Fibroblast of lung (primary cell): ENCODE data around the gene SLMAP. TPM values are rescaled to one million over a fixed set of nuclear protein-coding genes. Genes with fewer than 3 reads are reported as not detected.

Source experiments
- DNase-seq, 2 donors: peaks; one replicate each; pipeline versions ENCODE4 v3.0.0 to v3.0.0-alpha.2; 2010; ENCODE audit warnings: low read depth in 2 of 2
- H2AFZ ChIP-seq: 2 replicates; pipeline ENCODE4 v1.5.1; 2012; ENCODE audit warnings: low read length, control low read depth, inconsistent platforms
- H3K27ac ChIP-seq: 2 replicates; pipeline ENCODE4 v1.5.1; 2011; ENCODE audit warnings: low read length, control low read depth; ENCODE audit not compliant: insufficient read depth
- H3K27me3 ChIP-seq: 2 replicates; pipeline ENCODE4 v1.5.1; 2011; ENCODE audit warnings: mild to moderate bottlenecking, low read length; ENCODE audit not compliant: control insufficient read depth, insufficient read depth
- H3K36me3 ChIP-seq: 2 replicates; pipeline ENCODE4 v1.5.1; 2011; ENCODE audit warnings: low read length; ENCODE audit not compliant: control insufficient read depth, insufficient read depth
- H3K4me1 ChIP-seq: 2 replicates; pipeline ENCODE4 v1.5.1; 2011; ENCODE audit warnings: low read length; ENCODE audit not compliant: control insufficient read depth, insufficient read depth; ENCODE audit errors: extremely low read depth
- H3K4me2 ChIP-seq: 2 replicates; pipeline ENCODE4 v1.5.1; 2011; ENCODE audit warnings: low read length, control low read depth; ENCODE audit not compliant: insufficient read depth; ENCODE audit errors: extremely low read depth
- H3K4me3 ChIP-seq, 4 experiments: fragments of 200-600 bp in 1 of 4; sonication (generic) in 1 of 4; replicated peaks in 1 of 4; 2 replicates each; pipeline ENCODE4 v1.5.1; 2011 to 2016; ENCODE audit warnings: low read length in 4 of 4, low read depth in 3 of 4, mild to moderate bottlenecking in 3 of 4, control low read depth in 2 of 4, inconsistent platforms in 1 of 4, mixed read lengths in 1 of 4; ENCODE audit not compliant: insufficient read depth in 1 of 4; ENCODE audit errors: control extremely low read depth in 1 of 4
- H3K79me2 ChIP-seq: 2 replicates; pipeline ENCODE4 v1.5.1; 2012; ENCODE audit warnings: mild to moderate bottlenecking, low read length, inconsistent platforms; ENCODE audit not compliant: control insufficient read depth, insufficient read depth
- H3K9ac ChIP-seq: 2 replicates; pipeline ENCODE4 v1.5.1; 2011; ENCODE audit warnings: mild to moderate bottlenecking, low read length, control low read depth; ENCODE audit not compliant: insufficient read depth
- H3K9me3 ChIP-seq: 2 replicates; pipeline ENCODE4 v1.5.1; 2012; ENCODE audit warnings: low read depth, low read length; ENCODE audit not compliant: control insufficient read depth, insufficient read depth
- H4K20me1 ChIP-seq: 2 replicates; pipeline ENCODE4 v1.5.1; 2011; ENCODE audit warnings: low read length; ENCODE audit not compliant: control insufficient read depth, insufficient read depth; ENCODE audit errors: extremely low read depth
- CTCF ChIP-seq, 2 donors: IDR thresholded peaks in 1 of 2; conservative IDR thresholded peaks in 1 of 2; 1 replicate in 1 of 2; 2 replicates in 1 of 2; pipeline ENCODE4 v1.5.1; 2011 to 2012; ENCODE audit warnings: low read length in 2 of 2, control low read depth in 1 of 2, inconsistent platforms in 1 of 2, low read depth in 1 of 2, mild to moderate bottlenecking in 1 of 2
- EZH2 ChIP-seq: IDR thresholded peaks from 2 replicates; pipeline ENCODE4 v1.5.1; 2012; ENCODE audit warnings: low read length, control low read depth, mild to moderate bottlenecking; ENCODE audit errors: missing control alignments
- polyA plus RNA-seq, 2 donors: library from polyadenylated mRNA; depleted of rRNA in 1 of 2; stranded (reverse) in 1 of 2; unstranded in 1 of 2; fragments of >200 nt; gene quantifications; 2 replicates each; pipeline ENCODE4 v1.2.1, GENCODE V29; 2011 to 2012; ENCODE audit warnings: missing spikeins in 1 of 2
- total RNA-seq: library from RNA; depleted of rRNA; stranded (reverse); fragments of >200 nt; gene quantifications from 2 replicates; pipeline ENCODE4 v1.2.1, GENCODE V29; 2014

The SLMAP gene
- total and polyA plus RNA-seq, 2 donors (not counting 1 experiment from before 2014, with no cell fraction given), result 35.3 to 55.5 TPM

- Histone ChIP-seq H3K36me3 (no peaks in the 10 kb centered on the region), H3K9me3 (no peaks in the 10 kb centered on the region), H3K4me2 (no peak overlapping the region), H3K27me3 (no peaks in the 10 kb centered on the region), H3K27ac (no peak overlapping the region), H3K79me2 (no peaks in the 10 kb centered on the region), H4K20me1 (no peaks in the 10 kb centered on the region), H3K9ac (no peak overlapping the region), H3K4me3 (no peak overlapping the region), H3K4me1 (no peaks in the 10 kb centered on the region), H2AFZ (no peak overlapping the region)
- no peak for TF ChIP-seq CTCF (conservative IDR thresholded peaks at IDR 0.05 in 1 of 2, IDR thresholded peaks at IDR 0.05 in 1 of 2; ENCODE audit: low read depth in 1 of 2, low read length in 2 of 2)
- no peak for TF ChIP-seq EZH2
- no peak for DNase-seq
Observed at GRCh38 chr3:57939775-57940174, 183.7 kb downstream of the SLMAP start.

GRCh38 chr3:57942388-57942787, 186.3 kb downstream of the SLMAP start:
- Histone ChIP-seq H3K4me2 (no peak overlapping the region), H3K4me1 (no peaks in the 10 kb centered on the region), H3K9me3 (no peaks in the 10 kb centered on the region), H3K27me3 (no peaks in the 10 kb centered on the region), H2AFZ (no peak overlapping the region), H3K9ac (no peak overlapping the region), H3K36me3 (no peaks in the 10 kb centered on the region), H3K27ac (no peak overlapping the region), H3K79me2 (no peaks in the 10 kb centered on the region), H4K20me1 (no peaks in the 10 kb centered on the region), H3K4me3 (no peak overlapping the region)
- TF ChIP-seq EZH2, result no peak
- no peak for TF ChIP-seq CTCF (conservative IDR thresholded peaks at IDR 0.05 in 1 of 2, IDR thresholded peaks at IDR 0.05 in 1 of 2; ENCODE audit: low read depth in 1 of 2, low read length in 2 of 2)
- no peak for DNase-seq

GRCh38 chr3:57942872-57943283, 186.8 kb downstream of the SLMAP start:
- H3K9ac ChIP-seq, result no peak overlapping the region
- no peaks in the 10 kb centered on the region for H3K9me3 ChIP-seq
- no peak overlapping the region for H3K4me3 ChIP-seq
- H2AFZ ChIP-seq, result no peak overlapping the region
- no peaks in the 10 kb centered on the region for H3K27me3 ChIP-seq
- H3K36me3 ChIP-seq, result no peaks in the 10 kb centered on the region
- H3K4me2 ChIP-seq, result no peak overlapping the region
- TF ChIP-seq EZH2, result no peak
- TF ChIP-seq CTCF (conservative IDR thresholded peaks at IDR 0.05 in 1 of 2, IDR thresholded peaks at IDR 0.05 in 1 of 2; ENCODE audit: low read depth in 1 of 2, low read length in 2 of 2), result no peak
- H3K4me1 ChIP-seq, result no peaks in the 10 kb centered on the region
- no peak overlapping the region for H3K27ac ChIP-seq
- no peaks in the 10 kb centered on the region for H4K20me1 ChIP-seq
- no peak for DNase-seq
- no peaks in the 10 kb centered on the region for H3K79me2 ChIP-seq
